HepG2 (cell line): ENCODE measurements around the gene DTD2. TPM values are rescaled to one million over a fixed set of nuclear protein-coding genes. Genes with fewer than 3 reads are reported as not detected.

Experiments
- CREB3 ChIP-seq: sonication (generic); formaldehyde crosslinking; IDR thresholded peaks from 2 replicates; pipeline ENCODE4 v1.5.0; 2020; ENCODE audit warnings: missing genetic modification reagents
- DRAP1 ChIP-seq: IDR thresholded peaks from 2 replicates; pipeline ENCODE4 v1.6.1; 2016; ENCODE audit warnings: missing genetic modification reagents, missing compliant biosample characterization
- EHMT2 ChIP-seq: fragments of 200-600 bp; sonication (generic); IDR thresholded peaks from 2 replicates; pipeline ENCODE4 v1.7.0; 2017; ENCODE audit warnings: antibody characterized with exemption, low read depth, low read length, borderline replicate concordance
- ETV6 ChIP-seq: sonication (generic); formaldehyde crosslinking; conservative IDR thresholded peaks from 2 replicates; pipeline ENCODE4 v1.4.0; 2020; ENCODE audit warnings: missing genetic modification reagents
- NCOA5 ChIP-seq: sonication (generic); formaldehyde crosslinking; IDR thresholded peaks from 2 replicates; pipeline ENCODE4 v1.4.0; 2020; ENCODE audit warnings: missing genetic modification reagents
- SALL1 ChIP-seq: sonication (generic); formaldehyde crosslinking; IDR thresholded peaks from 2 replicates; pipeline ENCODE4 v1.8.0; 2022; ENCODE audit warnings: mild to moderate bottlenecking, missing genetic modification reagents
- SMAD9 ChIP-seq: sonication (generic); formaldehyde crosslinking; IDR thresholded peaks from 2 replicates; pipeline ENCODE4 v1.5.1; 2020; ENCODE audit warnings: mild to moderate bottlenecking, missing genetic modification reagents
- TP53 ChIP-seq: sonication (generic); formaldehyde crosslinking; conservative IDR thresholded peaks from 2 replicates; pipeline ENCODE4 v1.4.0; 2020; ENCODE audit warnings: missing genetic modification reagents
- WIZ ChIP-seq: sonication (generic); formaldehyde crosslinking; IDR thresholded peaks from 2 replicates; pipeline ENCODE4 v1.5.1; 2020; ENCODE audit warnings: mild to moderate bottlenecking, missing genetic modification reagents
- ZBTB7A ChIP-seq: sonication (generic); formaldehyde crosslinking; IDR thresholded peaks from 2 replicates; pipeline ENCODE4 v1.8.0; 2022; ENCODE audit warnings: mild to moderate bottlenecking, missing genetic modification reagents
- ZNF33A ChIP-seq: sonication (generic); formaldehyde crosslinking; IDR thresholded peaks from 2 replicates; pipeline ENCODE4 v1.5.1; 2020; ENCODE audit warnings: missing genetic modification reagents, mild to moderate bottlenecking, moderate library complexity, borderline replicate concordance
- ZNF431 ChIP-seq: sonication (generic); formaldehyde crosslinking; IDR thresholded peaks from 2 replicates; pipeline ENCODE4 v1.9.0; 2022; ENCODE audit warnings: missing genetic modification reagents, low read depth, mild to moderate bottlenecking, borderline replicate concordance
- ZNF496 ChIP-seq: sonication (generic); formaldehyde crosslinking; IDR thresholded peaks from 2 replicates; pipeline ENCODE4 v1.8.1; 2023; ENCODE audit warnings: mild to moderate bottlenecking, moderate library complexity, missing genetic modification reagents; ENCODE audit not compliant: insufficient replicate concordance
- ZNF563 ChIP-seq: sonication (generic); formaldehyde crosslinking; IDR thresholded peaks from 2 replicates; pipeline ENCODE4 v1.8.0; 2022; ENCODE audit warnings: mild to moderate bottlenecking, moderate library complexity, missing genetic modification reagents
- ZNF704 ChIP-seq: sonication (generic); formaldehyde crosslinking; IDR thresholded peaks from 2 replicates; pipeline ENCODE4 v1.8.1; 2023; ENCODE audit warnings: mild to moderate bottlenecking, inconsistent platforms, moderate library complexity, missing genetic modification reagents, borderline replicate concordance
- ZNF773 ChIP-seq: sonication (generic); formaldehyde crosslinking; IDR thresholded peaks from 2 replicates; pipeline ENCODE4 v1.4.0; 2020; ENCODE audit warnings: missing genetic modification reagents, borderline replicate concordance
- ZNF788 ChIP-seq: sonication (generic); formaldehyde crosslinking; IDR thresholded peaks from 2 replicates; pipeline ENCODE4 v1.5.0; 2020; ENCODE audit warnings: mild to moderate bottlenecking, missing genetic modification reagents, borderline replicate concordance
- ZNF878 ChIP-seq: sonication (generic); formaldehyde crosslinking; IDR thresholded peaks from 2 replicates; pipeline ENCODE4 v1.8.1; 2023; ENCODE audit warnings: mild to moderate bottlenecking, missing genetic modification reagents, moderate library complexity
- polyA plus RNA-seq, 8 experiments: library from polyadenylated mRNA; depleted of rRNA in 3 of 8; stranded (reverse) in 7 of 8; unstranded in 1 of 8; fragments of >200 nt; fragmentation: Illumina TruSeq in 4 of 8; extraction: Trizol in 4 of 8; gene quantifications; 2 replicates each; pipeline versions ENCODE4 v1.2.1 to v1.2.3, GENCODE V29; 2011 to 2016; ENCODE audit warnings: low read depth in 4 of 8, missing spikeins in 1 of 8, mixed read lengths in 1 of 8; ENCODE audit not compliant: insufficient read depth in 1 of 8
- total RNA-seq, 5 experiments: library from RNA; depleted of rRNA; stranded (reverse); fragments of >200 nt; fragmentation: Illumina TruSeq; extraction: Trizol; gene quantifications; 2 replicates each; pipeline ENCODE4 v1.2.3, GENCODE V29; 2016; ENCODE audit warnings: low read depth in 1 of 5
- TF ChIP-seq, protein P1 (sequence below): sonication (generic); formaldehyde crosslinking; IDR thresholded peaks from 2 replicates; pipeline ENCODE4 v1.4.0; 2020; ENCODE audit warnings: missing genetic modification reagents, borderline replicate concordance
- TF ChIP-seq, protein P2 (sequence below): sonication (generic); formaldehyde crosslinking; IDR thresholded peaks from 2 replicates; pipeline ENCODE4 v1.4.0; 2020; ENCODE audit warnings: missing genetic modification reagents, borderline replicate concordance

The DTD2 gene
- total and polyA plus RNA-seq, 2 of the 13 experiments (the other 11 are each of a cell fraction or from before 2014, with no cell fraction given), result 22.3 to 49.8 TPM

GRCh38 chr14:31456841-31457664 lies at the start of gene DTD2 (continued):
- TF ChIP-seq SALL1 (peak; percentile 100), ZNF563 (CRISPR knock-in tag) (peak; percentile 99), ZNF704 (CRISPR knock-in tag) (peak; percentile 100), ZNF788 (CRISPR knock-in tag) (peak; percentile 100), ZNF878 (CRISPR knock-in tag) (peak; percentile 99), ZNF773 (CRISPR knock-in tag) (peak; percentile 98), CREB3 (CRISPR knock-in tag) (peak; percentile 94), TP53 (CRISPR knock-in tag) (peak; percentile 95), NCOA5 (CRISPR knock-in tag) (peak; percentile 93), SMAD9 (peak; percentile 96; the same call in 1 of the 2 replicates), ZBTB7A (CRISPR knock-in tag) (peak; percentile 88), DRAP1 (CRISPR knock-in tag) (peak; percentile 99), WIZ (CRISPR knock-in tag) (peak; percentile 98), ZNF33A (CRISPR knock-in tag) (peak; percentile 99), ZNF496 (CRISPR knock-in tag) (no peak), EHMT2 (no peak), ETV6 (CRISPR knock-in tag) (peak; percentile 94), ZNF431 (CRISPR knock-in tag) (peak; percentile 99)
- TF ChIP-seq, protein P1, sequence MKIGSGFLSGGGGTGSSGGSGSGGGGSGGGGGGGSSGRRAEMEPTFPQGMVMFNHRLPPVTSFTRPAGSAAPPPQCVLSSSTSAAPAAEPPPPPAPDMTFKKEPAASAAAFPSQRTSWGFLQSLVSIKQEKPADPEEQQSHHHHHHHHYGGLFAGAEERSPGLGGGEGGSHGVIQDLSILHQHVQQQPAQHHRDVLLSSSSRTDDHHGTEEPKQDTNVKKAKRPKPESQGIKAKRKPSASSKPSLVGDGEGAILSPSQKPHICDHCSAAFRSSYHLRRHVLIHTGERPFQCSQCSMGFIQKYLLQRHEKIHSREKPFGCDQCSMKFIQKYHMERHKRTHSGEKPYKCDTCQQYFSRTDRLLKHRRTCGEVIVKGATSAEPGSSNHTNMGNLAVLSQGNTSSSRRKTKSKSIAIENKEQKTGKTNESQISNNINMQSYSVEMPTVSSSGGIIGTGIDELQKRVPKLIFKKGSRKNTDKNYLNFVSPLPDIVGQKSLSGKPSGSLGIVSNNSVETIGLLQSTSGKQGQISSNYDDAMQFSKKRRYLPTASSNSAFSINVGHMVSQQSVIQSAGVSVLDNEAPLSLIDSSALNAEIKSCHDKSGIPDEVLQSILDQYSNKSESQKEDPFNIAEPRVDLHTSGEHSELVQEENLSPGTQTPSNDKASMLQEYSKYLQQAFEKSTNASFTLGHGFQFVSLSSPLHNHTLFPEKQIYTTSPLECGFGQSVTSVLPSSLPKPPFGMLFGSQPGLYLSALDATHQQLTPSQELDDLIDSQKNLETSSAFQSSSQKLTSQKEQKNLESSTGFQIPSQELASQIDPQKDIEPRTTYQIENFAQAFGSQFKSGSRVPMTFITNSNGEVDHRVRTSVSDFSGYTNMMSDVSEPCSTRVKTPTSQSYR (CRISPR knock-in tag), result peak; percentile 53; the same call in 1 of the 2 replicates
- TF ChIP-seq, protein P2, sequence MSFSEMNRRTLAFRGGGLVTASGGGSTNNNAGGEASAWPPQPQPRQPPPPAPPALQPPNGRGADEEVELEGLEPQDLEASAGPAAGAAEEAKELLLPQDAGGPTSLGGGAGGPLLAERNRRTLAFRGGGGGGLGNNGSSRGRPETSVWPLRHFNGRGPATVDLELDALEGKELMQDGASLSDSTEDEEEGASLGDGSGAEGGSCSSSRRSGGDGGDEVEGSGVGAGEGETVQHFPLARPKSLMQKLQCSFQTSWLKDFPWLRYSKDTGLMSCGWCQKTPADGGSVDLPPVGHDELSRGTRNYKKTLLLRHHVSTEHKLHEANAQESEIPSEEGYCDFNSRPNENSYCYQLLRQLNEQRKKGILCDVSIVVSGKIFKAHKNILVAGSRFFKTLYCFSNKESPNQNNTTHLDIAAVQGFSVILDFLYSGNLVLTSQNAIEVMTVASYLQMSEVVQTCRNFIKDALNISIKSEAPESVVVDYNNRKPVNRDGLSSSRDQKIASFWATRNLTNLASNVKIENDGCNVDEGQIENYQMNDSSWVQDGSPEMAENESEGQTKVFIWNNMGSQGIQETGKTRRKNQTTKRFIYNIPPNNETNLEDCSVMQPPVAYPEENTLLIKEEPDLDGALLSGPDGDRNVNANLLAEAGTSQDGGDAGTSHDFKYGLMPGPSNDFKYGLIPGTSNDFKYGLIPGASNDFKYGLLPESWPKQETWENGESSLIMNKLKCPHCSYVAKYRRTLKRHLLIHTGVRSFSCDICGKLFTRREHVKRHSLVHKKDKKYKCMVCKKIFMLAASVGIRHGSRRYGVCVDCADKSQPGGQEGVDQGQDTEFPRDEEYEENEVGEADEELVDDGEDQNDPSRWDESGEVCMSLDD (CRISPR knock-in tag), result peak; percentile 92
